UCSD-AML1 (cell line): Measurements from ENCODE around the gene TP53I3.
"Not testable (repeated sequence)": the region's sequence is repeated elsewhere in the genome, so short reads cannot be mapped to it uniquely, and the experiment has no call there.

Experiments
- DNase-seq: peaks from one replicate; lab custom pipeline; 2025; ENCODE audit not compliant: unreplicated experiment; lab: John Stamatoyannopoulos, UW

Gene TP53I3

GRCh38 chr2:24084386-24085199 is at the start of gene TP53I3:
TSS of gene TP53I3 (minus strand) at chr2:24084834. CDS start at chr2:24084326, 508 bp downstream.
- peak; percentile 93 for DNase-seq

- no peak for DNase-seq
Observed at GRCh38 chr2:24132543-24132942, 47.9 kb upstream of the TP53I3 start.

GRCh38 chr2:24125956-24126355 is 41.3 kb upstream of the TP53I3 start:
- DNase-seq, result no peak

- no peak for DNase-seq
Observed at GRCh38 chr2:24123922-24124580, 39.4 kb upstream of the TP53I3 start.

GRCh38 chr2:24123195-24123921 is 38.7 kb upstream of the TP53I3 start, which contains the start of the genes FAM228B and PFN4:
TSS of gene FAM228B (plus strand) at chr2:24123469. CDS start at chr2:24124362, 893 bp downstream.
TSS of gene PFN4 (minus strand) at chr2:24123334. CDS start at chr2:24122535, 799 bp downstream.
- DNase-seq, result peak; percentile 87

- DNase-seq, result no peak
Observed at GRCh38 chr2:24122366-24123194, 37.9 kb upstream of the TP53I3 start.

GRCh38 chr2:24121469-24121868 is 36.8 kb upstream of the TP53I3 start:
- DNase-seq, result no peak

GRCh38 chr2:24121066-24121465 is 36.4 kb upstream of the TP53I3 start:
- no peak for DNase-seq

GRCh38 chr2:24117902-24118301 is 33.3 kb upstream of the TP53I3 start:
- DNase-seq, result no peak

- no peak for DNase-seq
Observed at GRCh38 chr2:24115057-24115456, 30.4 kb upstream of the TP53I3 start.

- DNase-seq, result no peak
Observed at GRCh38 chr2:24111407-24111901, 26.8 kb upstream of the TP53I3 start.

- no peak for DNase-seq
Observed at GRCh38 chr2:24110660-24111303, 26.1 kb upstream of the TP53I3 start.

- DNase-seq, result not testable (repeated sequence)
Observed at GRCh38 chr2:24109431-24109830, 24.8 kb upstream of the TP53I3 start.

GRCh38 chr2:24107336-24107735 is 22.7 kb upstream of the TP53I3 start:
- DNase-seq, result no peak

GRCh38 chr2:24106786-24107185 is 22.2 kb upstream of the TP53I3 start:
- DNase-seq, result no peak

GRCh38 chr2:24105816-24106215 is 21.2 kb upstream of the TP53I3 start:
- DNase-seq, result no peak

GRCh38 chr2:24104906-24105305 is 20.3 kb upstream of the TP53I3 start:
- DNase-seq, result no peak

GRCh38 chr2:24104110-24104650 is 19.5 kb upstream of the TP53I3 start:
- no peak for DNase-seq

- no peak for DNase-seq
Observed at GRCh38 chr2:24102677-24103076, 18.0 kb upstream of the TP53I3 start.

- DNase-seq, result no peak
Observed at GRCh38 chr2:24101992-24102391, 17.4 kb upstream of the TP53I3 start.
